Osteoblast (primary cell): ENCODE measurements around the gene PDGFD. TPM values are rescaled to one million over a fixed set of nuclear protein-coding genes. Genes with fewer than 3 reads are reported as not detected.

Experiments
- DNase-seq: peaks from one replicate; pipeline ENCODE4 v3.0.0; 2011; ENCODE audit warnings: low spot score, mixed read lengths; ENCODE audit not compliant: insufficient read length; ENCODE audit errors: missing footprints
- H2AFZ ChIP-seq: 2 replicates; pipeline ENCODE4 v1.6.0; 2011; ENCODE audit warnings: mild to moderate bottlenecking, low read length
- H3K27ac ChIP-seq: 2 replicates; pipeline ENCODE4 v1.5.1; 2011; ENCODE audit warnings: mild to moderate bottlenecking, low read depth, low read length, moderate library complexity
- H3K27me3 ChIP-seq: 2 replicates; pipeline ENCODE4 v1.6.0; 2012; ENCODE audit warnings: mild to moderate bottlenecking, control low read depth, inconsistent platforms, low read length, moderate library complexity; ENCODE audit not compliant: insufficient read depth
- H3K36me3 ChIP-seq: 2 replicates; pipeline ENCODE4 v1.5.1; 2011; ENCODE audit warnings: mild to moderate bottlenecking, low read length, control low read depth, moderate library complexity; ENCODE audit not compliant: insufficient read depth
- H3K4me1 ChIP-seq: 2 replicates; pipeline ENCODE4 v1.5.1; 2011; ENCODE audit warnings: mild to moderate bottlenecking, low read length, control low read depth, moderate library complexity; ENCODE audit not compliant: insufficient read depth
- H3K4me2 ChIP-seq: 2 replicates; pipeline ENCODE4 v1.6.0; 2011; ENCODE audit warnings: mild to moderate bottlenecking, low read length; ENCODE audit not compliant: insufficient read depth
- H3K4me3 ChIP-seq: fragments of 200-600 bp; sonication (generic); 3 replicates; pipeline ENCODE4 v1.5.1; 2012; ENCODE audit warnings: mild to moderate bottlenecking, low read length, inconsistent platforms; ENCODE audit not compliant: insufficient read depth
- H3K79me2 ChIP-seq: 2 replicates; pipeline ENCODE4 v1.6.0; 2012; ENCODE audit warnings: mild to moderate bottlenecking, low read length, control low read depth, inconsistent platforms; ENCODE audit not compliant: insufficient read depth
- H3K9me3 ChIP-seq: 2 replicates; pipeline ENCODE4 v1.5.1; 2011; ENCODE audit warnings: low read depth, low read length, control low read depth
- H4K20me1 ChIP-seq: 2 replicates; pipeline ENCODE4 v1.6.0; 2012; ENCODE audit warnings: mild to moderate bottlenecking, low read length, control low read depth; ENCODE audit not compliant: insufficient read depth
- CTCF ChIP-seq: IDR thresholded peaks from 2 replicates; pipeline ENCODE4 v1.5.1; 2011; ENCODE audit warnings: mild to moderate bottlenecking, low read depth, low read length, moderate library complexity; ENCODE audit errors: extremely low read depth
- total RNA-seq: library from RNA; depleted of rRNA; stranded (reverse); fragments of >200 nt; gene quantifications from 2 replicates; pipeline ENCODE4 v1.2.3, GENCODE V29; 2012

Gene PDGFD
- 4.7 and 15.6 TPM in 2 replicates for total RNA-seq

- no peaks in the 10 kb centered on the region for H4K20me1 ChIP-seq
- peak within 1 kb of the TSS; percentile 80 for H3K4me2 ChIP-seq
- DNase-seq, result peak; percentile 79
- TF ChIP-seq CTCF, result no peak
- H3K9me3 ChIP-seq, result no peaks in the 10 kb centered on the region
- peak within 1 kb of the TSS; percentile 71 for H3K4me3 ChIP-seq
- no peaks in the 10 kb centered on the region for H3K79me2 ChIP-seq
- H3K27ac ChIP-seq, result no peak within 1 kb of the TSS
- H3K36me3 ChIP-seq, result no peaks in the 10 kb centered on the region
- H3K27me3 ChIP-seq, result no peaks in the 10 kb centered on the region
- H2AFZ ChIP-seq, result peak within 1 kb of the TSS; percentile 84
- H3K4me1 ChIP-seq, result peaks cover 5% of the 10 kb centered on the region
Observed at GRCh38 chr11:104164028-104164520, at the start of gene PDGFD. PDGFD (minus strand) TSS chr11:104164147.

- no peak for TF ChIP-seq CTCF
Observed at GRCh38 chr11:104206936-104207335, 43.0 kb upstream of the PDGFD start.

GRCh38 chr11:104205838-104206237 lies 41.9 kb upstream of the PDGFD start:
- no peaks in the 10 kb centered on the region for H3K4me1 ChIP-seq
- DNase-seq, result no peak
- H4K20me1 ChIP-seq, result no peaks in the 10 kb centered on the region
- H3K27me3 ChIP-seq, result no peaks in the 10 kb centered on the region
- H3K4me2 ChIP-seq, result no peak overlapping the region
- H3K9me3 ChIP-seq, result no peaks in the 10 kb centered on the region
- no peaks in the 10 kb centered on the region for H3K36me3 ChIP-seq
- no peaks in the 10 kb centered on the region for H3K79me2 ChIP-seq
- no peak overlapping the region for H3K27ac ChIP-seq
- no peak for TF ChIP-seq CTCF
- H3K4me3 ChIP-seq, result no peak overlapping the region
- H2AFZ ChIP-seq, result no peak overlapping the region

More at GRCh38 chr11:104206936-104207335, 43.0 kb upstream of the PDGFD start:
- Histone ChIP-seq H3K4me2 (no peak overlapping the region), H3K4me1 (no peaks in the 10 kb centered on the region), H3K9me3 (no peaks in the 10 kb centered on the region), H3K27ac (no peak overlapping the region), H2AFZ (no peak overlapping the region), H4K20me1 (no peaks in the 10 kb centered on the region), H3K79me2 (no peaks in the 10 kb centered on the region), H3K36me3 (no peaks in the 10 kb centered on the region), H3K27me3 (no peaks in the 10 kb centered on the region), H3K4me3 (no peak overlapping the region)
- DNase-seq, result no peak

- Histone ChIP-seq H3K79me2 (no peaks in the 10 kb centered on the region), H3K4me1 (no peaks in the 10 kb centered on the region), H3K27ac (no peak overlapping the region), H3K9me3 (no peaks in the 10 kb centered on the region), H3K4me3 (no peak overlapping the region), H4K20me1 (no peaks in the 10 kb centered on the region), H2AFZ (no peak overlapping the region), H3K4me2 (no peak overlapping the region), H3K36me3 (no peaks in the 10 kb centered on the region), H3K27me3 (no peaks in the 10 kb centered on the region)
- no peak for DNase-seq
- TF ChIP-seq CTCF, result no peak
Observed at GRCh38 chr11:104200688-104201087, 36.7 kb upstream of the PDGFD start.
